Right renal pelvis (tissue), 4 donors: Measurements from ENCODE around the gene RACK1. TPM values are rescaled to one million over a fixed set of nuclear protein-coding genes. Genes with fewer than 3 reads are reported as not detected.
"Not testable (repeated sequence)": the region's sequence is repeated elsewhere in the genome, so short reads cannot be mapped to it uniquely, and the experiment has no call there.

Experiments
- DNase-seq, 4 donors: peaks; one replicate each; pipeline ENCODE4 v3.0.0-alpha.2; 2013; ENCODE audit warnings: low read depth in 4 of 4, low spot score in 3 of 4, missing footprints in 1 of 4
- polyA plus RNA-seq, 4 donors: library from polyadenylated mRNA; unstranded; fragments of 120-200 nt; gene quantifications; one replicate each; pipeline ENCODE4 v1.2.1, GENCODE V29; 2013; ENCODE audit not compliant: insufficient read length in 4 of 4

Gene RACK1
- polyA plus RNA-seq, 4 donors = 2,414 to 2,717 (median 2,483) TPM

DNA sequence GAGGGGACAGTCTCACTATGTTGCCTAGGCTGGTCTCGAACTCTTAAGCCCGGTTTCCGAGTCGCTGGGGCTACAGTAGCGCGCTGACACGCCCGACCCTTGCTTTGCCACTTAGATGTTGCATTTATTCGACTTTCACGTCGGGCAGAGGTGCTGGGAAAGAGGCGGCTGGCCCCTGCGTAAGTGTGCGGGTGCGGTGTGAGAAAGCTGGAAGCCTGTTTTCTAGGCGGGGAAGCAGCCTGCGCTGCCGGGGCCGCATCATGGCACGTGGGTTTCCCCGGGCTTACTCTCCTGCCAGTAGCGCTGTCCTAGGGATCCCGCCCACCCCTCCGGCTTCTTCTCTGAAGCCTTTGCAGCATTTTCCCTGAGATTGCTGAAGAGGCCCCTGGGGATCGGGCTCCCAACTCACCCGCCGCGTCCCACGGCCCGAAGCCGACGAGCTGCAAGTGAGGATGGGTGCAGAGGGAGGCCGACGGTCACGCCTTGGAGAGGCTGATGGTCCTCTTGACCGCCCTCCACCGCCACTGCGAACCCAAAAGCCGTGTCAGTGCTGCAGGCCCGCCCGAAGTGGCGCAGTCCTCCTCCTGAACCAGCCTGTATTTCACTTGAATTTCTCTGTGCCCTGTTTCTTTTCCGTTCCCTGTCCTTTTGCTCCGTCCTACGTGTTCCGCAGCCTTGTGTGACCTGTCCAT, 26.4 kb downstream of the RACK1 start:
- no peak for DNase-seq

DNA sequence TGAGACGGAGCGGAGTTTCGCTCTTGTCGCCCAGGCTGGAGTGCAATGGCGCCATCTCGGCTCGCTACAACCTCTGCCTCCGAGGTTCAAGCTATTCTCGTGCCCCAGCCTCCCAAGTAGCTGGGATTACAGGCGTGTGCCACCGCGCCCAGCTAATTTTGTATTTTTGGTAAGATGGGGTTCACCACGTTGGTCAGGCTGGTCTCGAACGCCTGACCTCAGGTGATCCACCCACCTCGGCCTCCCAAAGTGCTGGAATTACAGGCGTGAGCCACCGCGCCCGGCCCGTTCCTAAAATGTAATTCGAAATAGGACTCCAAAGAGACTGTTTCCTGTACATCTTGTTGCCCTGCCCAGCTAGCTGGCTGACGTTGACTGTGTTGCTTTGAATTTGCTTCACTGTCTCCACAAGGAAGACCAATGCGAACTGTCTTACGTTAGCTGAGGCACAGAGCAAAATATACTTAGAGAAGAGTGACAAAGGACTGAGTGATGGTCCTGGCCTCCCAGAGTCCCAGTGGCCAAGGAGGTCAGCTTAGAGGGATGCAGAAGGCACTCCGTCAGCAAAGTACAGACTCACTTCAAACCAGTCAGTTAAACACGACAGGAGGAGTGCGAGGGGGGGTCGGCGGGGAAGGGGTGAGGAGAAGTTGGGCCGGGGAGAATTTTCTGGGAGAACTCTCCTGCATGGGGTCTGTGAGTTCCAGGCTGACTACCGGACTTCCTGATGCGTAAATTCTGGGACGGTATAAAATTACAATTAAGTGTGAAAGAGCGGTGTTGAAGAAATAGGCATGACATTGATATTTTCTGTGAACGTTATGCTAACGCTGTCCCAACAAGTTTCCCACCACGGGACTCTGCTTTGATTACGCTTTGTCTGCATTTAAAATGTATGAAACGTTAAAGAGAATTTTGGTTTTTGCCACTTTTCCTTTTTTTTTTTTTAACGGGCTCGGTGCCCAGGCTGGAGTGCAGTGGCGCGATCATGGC, 27.4 kb downstream of the RACK1 start:
- no peak for DNase-seq

DNA sequence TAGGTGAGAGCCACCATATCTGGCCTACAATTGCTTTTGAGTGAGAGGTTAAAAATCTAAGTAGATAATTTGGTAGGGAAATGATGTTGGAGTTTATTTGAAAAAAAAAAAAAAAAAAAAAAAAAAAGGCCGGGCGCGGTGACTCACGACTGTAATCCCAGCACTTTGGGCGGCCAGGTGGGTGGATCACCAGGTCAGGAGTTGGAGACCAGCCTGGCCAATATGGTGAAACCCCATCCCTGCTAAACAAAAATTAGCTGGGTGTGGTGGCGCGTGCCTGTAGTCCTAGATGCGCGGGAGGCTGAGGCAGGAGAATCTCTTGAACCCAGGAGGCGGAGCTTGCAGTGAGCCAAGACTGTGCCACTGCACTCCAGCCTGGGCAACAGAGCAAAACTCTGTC, 29.5 kb downstream of the RACK1 start:
- not testable (repeated sequence) for DNase-seq

DNA sequence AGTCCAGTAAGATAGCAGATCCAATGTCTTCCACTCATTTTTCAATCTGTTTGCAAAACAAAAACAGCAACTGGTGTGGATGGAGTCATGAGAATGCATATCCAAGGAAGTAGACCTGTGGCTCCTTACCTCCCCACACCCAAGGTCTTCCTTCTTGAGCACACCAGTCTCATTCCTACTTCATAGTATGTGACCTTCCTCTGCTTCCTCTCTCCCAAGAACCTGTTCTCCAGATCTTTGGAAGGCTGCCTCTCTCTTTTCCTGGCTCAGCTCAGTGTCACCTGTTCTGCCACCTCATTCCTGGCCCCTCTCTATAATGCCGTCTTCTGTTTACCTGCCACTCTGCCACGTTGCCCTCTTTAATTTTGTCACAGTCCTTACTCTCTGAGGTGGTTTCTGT, 30.8 kb downstream of the RACK1 start:
- no peak for DNase-seq

DNA sequence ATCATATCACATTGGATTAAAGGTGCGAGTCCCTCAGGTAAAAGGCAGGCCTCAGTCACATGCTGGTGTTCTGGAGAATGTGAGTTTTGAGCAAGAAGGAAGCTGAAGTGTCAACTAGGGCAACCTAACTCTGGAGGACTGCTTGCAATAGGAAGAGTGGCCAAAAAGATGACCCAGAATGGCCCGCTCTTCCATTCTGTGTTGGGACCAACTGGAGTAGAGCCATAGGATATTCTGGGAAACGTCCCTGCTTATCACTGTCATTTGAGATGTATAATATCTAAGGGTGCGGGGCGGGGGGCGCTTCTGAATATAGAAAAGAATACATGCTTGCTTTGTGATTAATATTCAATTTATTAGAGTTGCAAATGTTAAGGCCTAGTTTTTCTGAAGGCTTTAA, 31.6 kb downstream of the RACK1 start:
- DNase-seq = no peak

DNA sequence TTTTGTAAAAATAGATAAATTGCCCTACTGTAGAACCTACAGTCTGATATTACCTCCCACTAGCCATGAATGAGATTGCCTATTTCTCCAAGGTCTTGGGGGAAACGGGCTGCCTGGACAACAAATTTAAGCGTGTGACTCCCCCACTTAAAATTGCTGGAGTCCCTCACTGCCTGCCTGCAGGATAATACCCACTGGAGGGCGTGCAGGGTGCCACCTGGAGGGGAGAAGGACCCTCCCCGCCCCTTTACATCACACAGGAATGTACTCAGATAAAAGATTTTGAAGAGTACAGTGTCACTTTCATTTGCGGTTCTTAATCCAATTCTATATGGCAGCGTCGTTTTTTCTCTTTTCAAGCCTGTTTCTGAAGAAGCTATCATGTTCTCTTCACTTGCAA, 32.5 kb downstream of the RACK1 start:
- no peak for DNase-seq

DNA sequence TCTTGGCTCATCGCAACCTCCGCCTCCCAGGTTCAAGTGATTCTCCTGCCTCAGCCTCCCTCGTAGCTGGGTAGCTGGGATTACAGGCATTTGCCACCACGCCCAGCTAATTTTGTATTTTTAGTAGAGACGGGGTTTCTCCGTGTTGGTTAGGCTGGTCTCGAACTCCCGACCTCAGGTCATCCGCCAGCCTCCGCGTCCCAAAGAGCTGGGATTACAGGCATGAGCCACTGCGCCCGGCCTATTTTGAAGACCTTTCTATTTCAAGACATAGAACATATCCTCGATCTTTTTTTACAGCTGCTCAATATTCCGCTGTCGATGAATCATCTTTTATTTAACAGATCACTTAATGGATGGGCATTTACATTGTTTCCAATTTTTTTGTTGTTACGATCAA, 33.0 kb downstream of the RACK1 start:
- DNase-seq = not testable (repeated sequence)

DNA sequence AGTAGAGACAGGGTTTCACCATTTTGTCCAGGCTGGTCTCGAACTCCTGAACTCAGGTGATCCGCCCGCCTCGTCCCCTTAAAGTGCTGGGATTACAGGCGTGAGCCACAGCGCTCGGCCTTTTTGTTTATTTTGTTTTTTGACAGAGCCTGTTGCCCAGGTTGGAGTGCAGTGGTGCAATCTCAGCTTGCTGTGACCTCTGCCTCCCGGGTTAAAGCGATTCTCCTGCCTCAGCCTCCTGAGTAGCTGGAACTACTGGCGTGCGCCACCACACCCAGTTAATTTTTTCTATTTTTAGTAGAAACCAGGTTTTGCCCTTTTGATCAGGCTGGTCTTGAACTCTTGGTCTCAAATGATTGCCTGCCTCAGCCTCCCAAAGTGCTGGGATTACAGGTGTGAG, 33.6 kb downstream of the RACK1 start:
- DNase-seq = not testable (repeated sequence)

DNA sequence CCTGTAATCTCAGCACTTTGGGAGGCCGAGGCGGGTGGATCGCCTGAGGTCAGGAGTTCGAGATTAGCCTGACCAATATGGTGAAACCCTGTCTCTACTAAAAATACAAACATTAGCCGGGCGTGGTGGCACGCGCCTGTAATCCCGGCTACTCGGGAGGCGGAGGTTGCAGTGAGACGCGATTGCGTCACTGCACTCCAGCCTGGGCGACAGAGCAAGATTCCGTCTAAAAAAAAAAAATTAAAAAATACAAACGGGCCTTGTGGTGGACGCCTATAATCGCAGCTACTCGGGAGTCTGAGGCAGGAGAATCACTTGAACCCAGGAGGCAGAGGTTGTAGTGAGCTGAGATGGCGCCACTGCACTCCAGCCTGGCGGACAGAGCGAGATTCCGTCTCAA, 34.7 kb downstream of the RACK1 start:
- DNase-seq = not testable (repeated sequence)

DNA sequence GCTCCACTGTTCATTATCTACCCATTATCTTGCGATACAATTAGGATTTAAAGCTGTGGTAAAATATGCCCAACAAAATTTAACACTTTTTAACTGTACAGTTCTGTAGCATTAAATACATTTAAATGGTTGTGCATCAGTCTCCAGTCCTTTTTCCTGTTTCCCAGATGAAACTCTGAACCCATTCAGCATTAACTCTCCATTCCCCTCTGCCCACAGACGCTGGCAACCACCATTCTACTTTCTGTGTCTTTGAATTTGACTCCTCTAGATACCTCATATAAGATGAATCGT, 35.8 kb downstream of the RACK1 start:
- DNase-seq = no peak

DNA sequence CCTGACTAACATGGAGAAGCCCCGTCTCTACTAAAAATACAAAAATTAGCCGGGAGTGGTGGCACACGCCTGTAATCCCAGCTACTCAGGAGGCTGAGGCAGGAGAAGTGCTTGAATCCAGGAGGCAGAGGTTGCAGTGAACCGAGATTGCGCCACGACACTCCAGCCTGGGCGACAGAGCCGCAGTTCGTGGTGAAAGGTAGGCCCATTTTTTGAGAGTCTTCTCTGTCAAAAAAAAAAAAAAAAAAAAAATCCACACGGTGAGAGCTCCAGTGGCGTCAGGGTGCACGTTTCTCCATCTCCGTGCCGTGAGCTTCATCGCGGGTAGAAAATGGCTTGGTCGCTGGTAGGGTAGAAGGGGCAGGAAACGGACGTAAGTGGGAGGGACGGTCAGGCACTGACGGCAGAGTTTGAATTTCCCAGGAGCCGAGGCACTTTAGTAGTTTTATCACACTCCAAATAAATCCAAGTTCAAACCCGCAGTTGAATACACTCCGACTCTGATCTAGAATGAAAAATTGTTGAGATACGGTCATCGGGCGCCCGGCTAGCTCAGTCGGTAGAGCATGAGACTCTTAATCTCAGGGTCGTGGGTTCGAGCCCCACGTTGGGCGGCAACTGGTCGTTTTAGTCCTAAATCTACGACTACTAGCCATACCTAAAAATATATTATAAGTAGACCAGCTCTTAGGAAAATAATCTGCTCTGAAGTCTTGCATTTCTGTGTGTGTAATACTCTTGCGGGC, 36.3 kb downstream of the RACK1 start:
- no peak for DNase-seq

DNA sequence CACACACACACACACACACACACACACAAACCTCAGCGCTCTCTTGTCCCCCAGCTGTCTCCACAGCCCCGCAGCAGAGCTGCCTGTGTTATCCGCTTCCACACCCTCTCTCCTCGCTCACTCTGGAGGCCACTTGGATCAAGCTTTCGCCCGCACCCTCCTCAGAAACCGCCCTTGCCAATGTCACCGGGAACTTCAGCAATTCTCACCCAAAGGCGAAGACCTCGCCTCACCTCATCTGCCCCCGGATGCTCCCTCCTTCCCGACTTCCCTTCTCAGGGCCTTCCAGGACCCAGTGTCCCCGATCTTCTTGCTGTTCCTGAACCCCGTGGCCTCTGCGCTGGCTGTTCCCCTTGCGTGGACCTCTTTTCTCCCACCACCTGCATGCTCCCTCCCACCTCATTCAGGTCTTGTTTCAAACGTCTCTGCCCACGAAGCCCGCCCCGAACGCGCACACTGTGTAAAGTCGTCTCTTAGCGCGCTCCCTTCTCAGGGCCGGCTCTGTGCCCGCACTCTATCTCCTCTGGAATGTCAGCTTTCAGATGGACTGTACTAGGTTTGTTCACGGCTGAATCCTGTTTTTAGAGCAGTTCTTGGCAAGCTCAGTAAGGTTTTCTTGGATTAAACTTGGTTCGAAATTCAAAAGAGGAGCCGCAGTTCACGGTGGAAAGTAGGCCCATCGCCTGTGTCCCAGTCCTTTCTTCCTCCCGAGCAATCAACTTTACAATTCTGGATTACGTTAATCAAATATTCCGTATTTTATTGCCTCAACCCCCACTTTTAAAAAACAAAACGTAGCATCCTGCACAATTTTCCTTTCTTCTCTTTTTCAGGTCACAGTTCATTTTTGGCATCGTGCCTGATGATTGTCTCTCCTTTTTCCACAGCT, 37.7 kb downstream of the RACK1 start:
- no peak for DNase-seq

DNA sequence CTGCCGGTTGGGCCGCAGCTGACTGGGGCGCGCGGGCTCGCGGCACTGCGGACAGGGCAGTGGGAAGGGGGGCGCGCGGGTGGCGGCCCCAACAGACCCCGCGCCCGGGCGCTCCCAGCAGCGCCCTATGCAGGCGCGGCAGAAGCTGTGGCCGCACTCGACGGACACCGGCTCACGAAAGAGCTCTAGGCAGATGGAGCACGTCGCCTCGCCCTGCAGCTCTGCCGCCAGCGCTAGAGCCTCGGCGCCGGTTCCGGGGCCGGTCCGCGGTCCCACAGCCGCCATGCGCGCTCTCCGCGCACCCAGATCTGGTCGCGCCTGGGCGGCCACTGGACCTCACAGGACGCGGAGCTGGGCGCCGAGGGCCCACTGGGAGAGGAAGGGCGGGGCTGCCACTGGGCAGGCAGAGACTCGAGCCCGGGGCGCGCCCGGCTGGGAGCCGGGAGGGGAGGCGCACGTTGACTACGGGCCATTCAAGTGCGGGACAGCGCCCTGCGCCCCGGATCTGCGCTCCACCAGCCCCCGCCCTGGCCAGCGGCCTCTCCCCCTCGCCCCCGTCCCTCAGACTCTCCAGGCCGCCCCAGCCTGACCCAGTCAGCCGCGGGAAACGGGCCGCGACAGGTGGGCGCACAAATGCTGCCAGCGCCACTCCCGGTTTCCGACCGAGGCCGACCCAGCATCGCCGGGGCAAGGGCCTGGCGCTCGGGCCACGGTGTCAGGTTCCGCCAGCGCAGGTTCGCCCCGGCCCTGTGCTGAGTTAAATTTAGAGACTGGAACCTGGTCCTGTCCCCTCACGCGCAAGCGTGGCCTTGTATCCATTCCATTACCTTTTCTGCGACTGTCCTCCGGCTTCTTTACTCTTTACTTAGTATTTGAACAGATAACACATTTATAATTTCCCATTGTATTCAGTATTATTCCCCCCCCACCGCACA, 38.6 kb downstream of the RACK1 start, which contains the start of gene TRIM7:
Gene TRIM7 (minus strand): TSS at position 371 of the 935 bp plus-strand sequence. CDS start 86 bp downstream, at position 285.
- no peak for DNase-seq

DNA sequence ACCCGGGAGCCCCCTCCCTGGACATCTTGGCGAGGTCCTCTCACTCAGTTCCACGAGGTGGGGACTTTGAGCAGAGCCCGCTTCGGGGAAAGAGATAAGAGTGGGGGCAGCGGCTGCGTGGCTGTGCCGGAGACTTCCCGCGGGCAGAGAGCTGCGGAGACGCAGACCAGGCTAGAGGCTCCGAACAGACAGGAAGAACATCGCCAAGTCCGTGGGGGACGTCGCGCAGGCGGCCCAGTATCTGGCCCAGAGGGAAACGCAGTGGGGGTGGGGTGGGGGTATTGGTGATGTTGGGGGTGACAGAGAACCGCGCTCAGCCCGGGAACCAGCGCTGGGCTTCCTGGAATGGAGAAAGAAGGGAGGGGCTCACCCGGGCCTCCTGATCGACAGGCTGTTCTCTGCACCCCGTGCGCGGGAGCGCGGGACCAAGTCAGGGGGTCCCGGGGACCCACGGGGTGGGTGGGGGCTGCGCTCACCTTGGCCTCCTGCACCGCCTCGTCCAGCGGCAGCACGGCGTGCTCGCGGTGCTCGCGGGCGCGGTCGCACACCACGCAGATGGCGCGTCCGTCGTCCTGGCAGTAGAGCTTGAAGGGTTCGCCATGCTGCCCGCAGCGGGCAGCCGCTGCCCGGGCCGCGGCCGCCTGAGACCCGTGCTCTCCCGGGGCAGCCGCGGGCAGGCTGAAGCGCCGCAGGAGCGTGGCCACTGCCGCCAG, 39.4 kb downstream of the RACK1 start:
- DNase-seq = no peak

DNA sequence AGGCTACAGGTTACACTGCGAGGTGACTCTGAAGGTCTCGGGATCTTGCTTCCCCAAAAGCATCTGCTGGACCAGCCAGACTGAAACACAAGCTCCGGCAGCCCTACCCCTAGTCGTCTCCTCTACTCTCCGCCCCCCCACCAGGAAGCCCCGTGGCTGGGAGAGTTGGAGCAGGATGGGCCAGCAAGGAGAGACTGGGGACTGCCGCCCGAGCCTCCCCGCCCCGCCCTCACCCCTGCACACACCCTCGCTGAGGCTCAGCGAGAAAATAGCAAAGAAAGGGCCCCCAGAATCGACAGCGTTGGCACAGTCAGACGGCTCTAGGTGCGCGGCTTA, 40.0 kb downstream of the RACK1 start:
- no peak for DNase-seq

DNA sequence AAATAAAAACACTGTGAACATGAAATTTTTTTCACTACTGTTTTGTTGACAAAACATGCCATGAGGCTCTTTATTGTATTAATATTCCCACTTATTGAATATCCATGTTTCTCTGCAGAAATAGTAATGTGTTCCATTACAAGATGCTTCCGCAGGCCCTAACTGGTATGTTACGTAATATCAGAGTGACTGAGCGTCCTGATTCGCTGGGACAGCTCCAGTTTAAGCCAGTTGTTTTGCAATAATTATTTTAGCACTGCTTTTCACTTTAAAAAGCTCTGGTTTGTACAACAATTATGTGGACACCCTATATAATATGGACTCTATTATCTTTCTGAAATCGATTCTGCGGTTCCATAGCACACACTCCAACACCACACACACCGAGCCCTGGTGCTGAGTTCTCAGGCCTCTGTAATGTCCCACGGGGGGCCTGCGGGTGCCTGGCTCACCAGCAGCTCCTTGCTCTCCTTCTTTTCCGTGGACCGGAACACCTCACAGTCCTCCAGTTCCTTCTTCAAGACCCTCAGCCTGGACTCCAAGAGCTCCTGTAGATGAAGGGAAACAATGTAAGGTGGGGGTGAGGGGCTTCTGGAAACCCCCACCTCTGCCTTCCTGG, 40.5 kb downstream of the RACK1 start:
- no peak for DNase-seq

DNA sequence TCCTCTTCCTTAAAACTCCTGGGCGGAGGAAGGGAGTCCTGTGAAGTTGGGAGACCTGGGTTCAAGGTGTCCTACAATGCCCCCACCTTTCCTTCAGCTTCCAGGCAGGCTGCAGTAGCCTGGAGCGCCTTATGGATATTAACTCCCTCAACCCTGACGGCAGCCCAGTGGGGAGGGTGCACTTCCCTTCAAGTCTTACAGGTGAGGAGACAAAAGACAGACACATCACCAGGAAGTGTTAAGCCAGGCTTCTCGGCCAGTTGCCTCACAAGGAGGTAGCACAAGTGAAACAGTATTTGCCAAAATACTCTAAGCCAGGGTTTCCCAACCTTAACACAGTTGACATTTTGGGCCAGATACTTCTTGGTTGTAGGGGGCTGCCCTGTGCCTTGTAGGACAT, 42.9 kb downstream of the RACK1 start:
- no peak for DNase-seq
